Measurements from ENCODE around the gene CAMK2B.

CAMK2B gene

GRCh38 chr7:44240983-44241510 is 84.3 kb downstream of the CAMK2B start:
- DNase-seq: peak; percentile 72
- H3K27me3 Mint-ChIP-seq (ENCODE audit: low read depth, poor library complexity): peaks cover 11% of the 10 kb centered on the region

GRCh38 chr7:44240376-44240775 is 85.0 kb downstream of the CAMK2B start:
- no peaks in the 10 kb centered on the region for H3K36me3 Mint-ChIP-seq (ENCODE audit: low read depth)
- no peak for DNase-seq
- no peak for TF ChIP-seq CTCF (IDR thresholded peaks at IDR 0.05)
- H3K27me3 Mint-ChIP-seq (ENCODE audit: low read depth, poor library complexity): peaks cover 8% of the 10 kb centered on the region
- no peak overlapping the region for H3K4me3 Mint-ChIP-seq
- peaks cover 27% of the 10 kb centered on the region for H3K4me1 Mint-ChIP-seq
- H3K9me3 Mint-ChIP-seq: no peaks in the 10 kb centered on the region
- no peak overlapping the region for H3K27ac Mint-ChIP-seq

More at GRCh38 chr7:44240983-44241510, 84.3 kb downstream of the CAMK2B start:
- Mint-ChIP-seq H3K4me1 (peaks cover 22% of the 10 kb centered on the region), H3K36me3 (ENCODE audit: low read depth) (no peaks in the 10 kb centered on the region), H3K4me3 (no peak overlapping the region), H3K9me3 (no peaks in the 10 kb centered on the region), H3K27ac (no peak overlapping the region)
- peak; percentile 61 for TF ChIP-seq CTCF (IDR thresholded peaks at IDR 0.05)

- no peak for DNase-seq
- TF ChIP-seq CTCF (IDR thresholded peaks at IDR 0.05): no peak
- Mint-ChIP-seq H3K27me3 (ENCODE audit: low read depth, poor library complexity) (peaks cover 8% of the 10 kb centered on the region), H3K4me1 (peaks cover 30% of the 10 kb centered on the region), H3K36me3 (ENCODE audit: low read depth) (no peaks in the 10 kb centered on the region), H3K4me3 (no peak overlapping the region), H3K9me3 (no peaks in the 10 kb centered on the region), H3K27ac (no peak overlapping the region)
Observed at GRCh38 chr7:44239361-44239760, 86.0 kb downstream of the CAMK2B start.

GRCh38 chr7:44238116-44238695 is 87.2 kb downstream of the CAMK2B start:
- Mint-ChIP-seq H3K4me3 (no peak overlapping the region), H3K9me3 (no peaks in the 10 kb centered on the region), H3K4me1 (peaks cover 34% of the 10 kb centered on the region), H3K27me3 (ENCODE audit: low read depth, poor library complexity) (peaks cover 8% of the 10 kb centered on the region), H3K27ac (no peak overlapping the region), H3K36me3 (ENCODE audit: low read depth) (no peaks in the 10 kb centered on the region)
- DNase-seq: no peak
- TF ChIP-seq CTCF (IDR thresholded peaks at IDR 0.05): no peak

- Mint-ChIP-seq H3K27me3 (ENCODE audit: low read depth, poor library complexity) (peaks cover 6% of the 10 kb centered on the region), H3K4me3 (no peak overlapping the region), H3K9me3 (no peaks in the 10 kb centered on the region), H3K36me3 (ENCODE audit: low read depth) (no peaks in the 10 kb centered on the region), H3K4me1 (peaks cover 37% of the 10 kb centered on the region), H3K27ac (no peak overlapping the region)
- no peak for DNase-seq
- no peak for TF ChIP-seq CTCF (IDR thresholded peaks at IDR 0.05)
Observed at GRCh38 chr7:44237696-44238095, 87.7 kb downstream of the CAMK2B start.

- Mint-ChIP-seq H3K36me3 (ENCODE audit: low read depth) (no peaks in the 10 kb centered on the region), H3K27ac (no peak overlapping the region), H3K27me3 (ENCODE audit: low read depth, poor library complexity) (peaks cover 5% of the 10 kb centered on the region), H3K4me3 (no peak overlapping the region), H3K9me3 (no peaks in the 10 kb centered on the region), H3K4me1 (peaks cover 40% of the 10 kb centered on the region)
- DNase-seq: no peak
- no peak for TF ChIP-seq CTCF (IDR thresholded peaks at IDR 0.05)
Observed at GRCh38 chr7:44236333-44236728, 89.1 kb downstream of the CAMK2B start.
